Subcutaneous adipose tissue (tissue), 4 donors: ENCODE results near the gene FCHSD2. TPM values are rescaled to one million over a fixed set of nuclear protein-coding genes. Genes with fewer than 3 reads are reported as not detected.

ENCODE experiments used
- CTCF ChIP-seq: fragments of 450-650 bp; IDR thresholded peaks from one replicate; pipeline ENCODE4 v1.5.1; 2016; ENCODE audit warnings: low read depth, mild to moderate bottlenecking, control low read depth, antibody characterized with exemption, moderate library complexity
- total RNA-seq, 4 donors: library from RNA; depleted of rRNA; stranded (reverse); fragments of >200 nt; gene quantifications; one replicate each; pipeline ENCODE4 v1.1.0, GENCODE V29; 2016

Gene FCHSD2
- total RNA-seq, 4 donors from 2014 or later, result 26.2 to 34.7 (median 30.0) TPM

- TF ChIP-seq CTCF, result no peak
These were observed 50.4 kb downstream of the FCHSD2 start for GRCh38 chr11:73091521-73092305.

GRCh38 chr11:73087730-73088129 lies 54.4 kb downstream of the FCHSD2 start:
- TF ChIP-seq CTCF, result no peak

- TF ChIP-seq CTCF, result no peak
These were observed 56.8 kb downstream of the FCHSD2 start for GRCh38 chr11:73085189-73085875.

- TF ChIP-seq CTCF, result no peak
These were observed 63.5 kb downstream of the FCHSD2 start for GRCh38 chr11:73078631-73079030.

GRCh38 chr11:73077454-73077853 lies 64.7 kb downstream of the FCHSD2 start:
- TF ChIP-seq CTCF, result no peak

GRCh38 chr11:73074319-73074718 lies 67.8 kb downstream of the FCHSD2 start:
- TF ChIP-seq CTCF, result no peak

GRCh38 chr11:73072935-73073481 lies 69.1 kb downstream of the FCHSD2 start:
- TF ChIP-seq CTCF, result no peak
